Progenitor cell of endocrine pancreas (in vitro differentiated cells): ENCODE results near the gene TBL1XR1. TPM values are rescaled to one million over a fixed set of nuclear protein-coding genes. Genes with fewer than 3 reads are reported as not detected.

ENCODE experiments used
- DNase-seq: peaks from one replicate; pipeline ENCODE4 v3.0.0; 2021; ENCODE audit warnings: low spot score; ENCODE audit not compliant: unreplicated experiment
- H3K27ac Mint-ChIP-seq: 2 replicates; pipeline ENCODE4 v1.8.0; 2021; ENCODE audit warnings: mild to moderate bottlenecking, moderate library complexity, mixed read lengths
- H3K27me3 Mint-ChIP-seq: 2 replicates; pipeline ENCODE4 v1.8.0; 2021; ENCODE audit warnings: mixed read lengths
- H3K36me3 Mint-ChIP-seq: 2 replicates; pipeline ENCODE4 v1.8.0; 2022; ENCODE audit warnings: mixed read lengths; ENCODE audit not compliant: insufficient read depth
- H3K4me1 Mint-ChIP-seq: 2 replicates; pipeline ENCODE4 v1.8.0; 2021; ENCODE audit warnings: low read depth, mixed read lengths
- H3K4me3 Mint-ChIP-seq: 2 replicates; pipeline ENCODE4 v1.8.0; 2021; ENCODE audit warnings: low read depth, mild to moderate bottlenecking, moderate library complexity, mixed read lengths
- H3K9me3 Mint-ChIP-seq: 2 replicates; pipeline ENCODE4 v1.8.0; 2021; ENCODE audit warnings: low read depth, mixed read lengths
- CTCF ChIP-seq: fragments of 200-600 bp; sonication (generic); IDR thresholded peaks from one replicate; pipeline ENCODE4 v1.5.0; 2021; ENCODE audit warnings: antibody characterized with exemption, mild to moderate bottlenecking; ENCODE audit not compliant: unreplicated experiment
- total RNA-seq: library from RNA; stranded (reverse); gene quantifications from 2 replicates; pipeline ENCODE4 v1.2.1, GENCODE V29; 2021

The TBL1XR1 gene
- total RNA-seq, 1 donor from 2014 or later = 207 TPM

- H3K9me3 Mint-ChIP-seq = no peaks in the 10 kb centered on the region
- no peak for DNase-seq
- H3K4me1 Mint-ChIP-seq = no peaks in the 10 kb centered on the region
- H3K36me3 Mint-ChIP-seq = no peaks in the 10 kb centered on the region
- H3K27ac Mint-ChIP-seq = no peak overlapping the region
- no peak overlapping the region for H3K4me3 Mint-ChIP-seq
- TF ChIP-seq CTCF = no peak
- no peaks in the 10 kb centered on the region for H3K27me3 Mint-ChIP-seq
Observed at GRCh38 chr3:177236704-177237103, 39.4 kb upstream of the TBL1XR1 start.

- Mint-ChIP-seq H3K4me1 (no peaks in the 10 kb centered on the region), H3K36me3 (peaks cover 2% of the 10 kb centered on the region), H3K27ac (no peak overlapping the region), H3K4me3 (no peak overlapping the region), H3K27me3 (no peaks in the 10 kb centered on the region), H3K9me3 (peaks cover 10% of the 10 kb centered on the region)
- no peak for DNase-seq
- no peak for TF ChIP-seq CTCF
Observed at GRCh38 chr3:177234121-177234520, 36.8 kb upstream of the TBL1XR1 start.

GRCh38 chr3:177231242-177231641, 34.0 kb upstream of the TBL1XR1 start:
- H3K4me1 Mint-ChIP-seq = peaks cover 2% of the 10 kb centered on the region
- H3K36me3 Mint-ChIP-seq = peaks cover 3% of the 10 kb centered on the region
- H3K9me3 Mint-ChIP-seq = peaks cover 15% of the 10 kb centered on the region
- no peak for TF ChIP-seq CTCF
- no peaks in the 10 kb centered on the region for H3K27me3 Mint-ChIP-seq
- no peak overlapping the region for H3K4me3 Mint-ChIP-seq
- no peak for DNase-seq
- no peak overlapping the region for H3K27ac Mint-ChIP-seq

DNA sequence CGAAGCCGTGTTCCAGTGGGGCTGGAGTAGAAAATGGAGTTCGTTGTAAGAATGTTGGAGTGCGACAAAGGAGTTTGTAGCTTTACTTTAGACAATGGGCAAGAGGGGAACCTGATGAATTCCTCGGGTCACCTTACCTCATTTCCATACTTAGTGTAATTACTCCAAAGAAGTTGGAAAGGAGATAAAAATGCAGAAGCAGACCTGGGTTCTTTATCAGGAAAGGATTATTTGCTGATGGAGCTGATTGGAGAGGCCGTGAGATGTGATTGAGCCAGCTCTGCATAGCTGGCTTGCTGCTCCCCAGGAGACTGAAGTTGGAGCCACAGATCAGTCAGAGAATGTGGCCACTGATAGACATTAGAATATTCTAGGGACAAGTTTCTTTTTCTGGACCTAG, 33.4 kb upstream of the TBL1XR1 start:
- Mint-ChIP-seq H3K36me3 (peaks cover 3% of the 10 kb centered on the region), H3K27ac (no peak overlapping the region), H3K27me3 (no peaks in the 10 kb centered on the region), H3K4me3 (no peak overlapping the region), H3K9me3 (peaks cover 15% of the 10 kb centered on the region), H3K4me1 (peaks cover 2% of the 10 kb centered on the region)
- TF ChIP-seq CTCF = no peak
- DNase-seq = no peak

GRCh38 chr3:177229791-177230190, 32.5 kb upstream of the TBL1XR1 start:
- no peaks in the 10 kb centered on the region for H3K27me3 Mint-ChIP-seq
- H3K36me3 Mint-ChIP-seq = peaks cover 3% of the 10 kb centered on the region
- peak overlapping the region; percentile 4 for H3K27ac Mint-ChIP-seq
- H3K4me1 Mint-ChIP-seq = peaks cover 2% of the 10 kb centered on the region
- H3K9me3 Mint-ChIP-seq = peaks cover 15% of the 10 kb centered on the region
- no peak for TF ChIP-seq CTCF
- no peak overlapping the region for H3K4me3 Mint-ChIP-seq
- no peak for DNase-seq
